ENCODE measurements around the gene EREG.

Gene EREG

GRCh38 chr4:74391890-74392475, 27.0 kb downstream of the EREG start:
- no peak for DNase-seq

- DNase-seq = no peak
Observed at GRCh38 chr4:74394476-74395136, 29.7 kb downstream of the EREG start.

- no peak for DNase-seq
Observed at GRCh38 chr4:74395633-74396032, 30.7 kb downstream of the EREG start.

- DNase-seq = no peak
Observed at GRCh38 chr4:74397748-74398426, 32.9 kb downstream of the EREG start.

- DNase-seq = peak; percentile 2
Observed at GRCh38 chr4:74398894-74399589, 34.1 kb downstream of the EREG start.

GRCh38 chr4:74400395-74400794, 35.5 kb downstream of the EREG start:
- no peak for DNase-seq

GRCh38 chr4:74402692-74403456, 37.9 kb downstream of the EREG start:
- DNase-seq = no peak

- DNase-seq = no peak
Observed at GRCh38 chr4:74407891-74408290, 42.9 kb downstream of the EREG start.

- no peak for DNase-seq
Observed at GRCh38 chr4:74408639-74409038, 43.7 kb downstream of the EREG start.

GRCh38 chr4:74410272-74410671, 45.3 kb downstream of the EREG start:
- no peak for DNase-seq

GRCh38 chr4:74412225-74412624, 47.3 kb downstream of the EREG start:
- DNase-seq = no peak

GRCh38 chr4:74413265-74413664, 48.3 kb downstream of the EREG start:
- no peak for DNase-seq

- DNase-seq = no peak
Observed at GRCh38 chr4:74414149-74414809, 49.3 kb downstream of the EREG start.

- DNase-seq = no peak
Observed at GRCh38 chr4:74415602-74416300, 50.8 kb downstream of the EREG start.

GRCh38 chr4:74418063-74418670, 53.2 kb downstream of the EREG start:
- no peak for DNase-seq

- DNase-seq = no peak
Observed at GRCh38 chr4:74420863-74421262, 55.9 kb downstream of the EREG start.

- DNase-seq = no peak
Observed at GRCh38 chr4:74423104-74423503, 58.2 kb downstream of the EREG start.

- no peak for DNase-seq
Observed at GRCh38 chr4:74424111-74424510, 59.2 kb downstream of the EREG start.

GRCh38 chr4:74426101-74426500, 61.2 kb downstream of the EREG start:
- DNase-seq = no peak

GRCh38 chr4:74428276-74428675, 63.3 kb downstream of the EREG start:
- DNase-seq = no peak

- DNase-seq = no peak
Observed at GRCh38 chr4:74431113-74431826, 66.3 kb downstream of the EREG start.
